Measurements from ENCODE around the gene TMEM120B.

GRCh38 chr12:121749267-121749666, 36.7 kb downstream of the TMEM120B start:
- no peak for TF ChIP-seq POLR2A (IDR thresholded peaks at IDR 0.05; ENCODE audit: low read depth, low read length)
- TF ChIP-seq BHLHE40 (IDR thresholded peaks at IDR 0.05; ENCODE audit: low read depth, low read length), result no peak
- no peak for TF ChIP-seq MXI1 (IDR thresholded peaks at IDR 0.05; ENCODE audit: borderline replicate concordance, low read depth, low read length)
- TF ChIP-seq CTCF (conservative IDR thresholded peaks at IDR 0.05; ENCODE audit: low read depth, low read length), result no peak
- TF ChIP-seq RAD21 (IDR thresholded peaks at IDR 0.05; ENCODE audit: low read length), result no peak
- TF ChIP-seq, protein P1, sequence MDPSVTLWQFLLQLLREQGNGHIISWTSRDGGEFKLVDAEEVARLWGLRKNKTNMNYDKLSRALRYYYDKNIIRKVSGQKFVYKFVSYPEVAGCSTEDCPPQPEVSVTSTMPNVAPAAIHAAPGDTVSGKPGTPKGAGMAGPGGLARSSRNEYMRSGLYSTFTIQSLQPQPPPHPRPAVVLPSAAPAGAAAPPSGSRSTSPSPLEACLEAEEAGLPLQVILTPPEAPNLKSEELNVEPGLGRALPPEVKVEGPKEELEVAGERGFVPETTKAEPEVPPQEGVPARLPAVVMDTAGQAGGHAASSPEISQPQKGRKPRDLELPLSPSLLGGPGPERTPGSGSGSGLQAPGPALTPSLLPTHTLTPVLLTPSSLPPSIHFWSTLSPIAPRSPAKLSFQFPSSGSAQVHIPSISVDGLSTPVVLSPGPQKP (IDR thresholded peaks at IDR 0.05; ENCODE audit: borderline replicate concordance, low read depth, low read length), result no peak

All from IMR-90 (cell line).